SIG-M5 treated with dmso at 0.1 percent for 504 hours (cell line): ENCODE data around the gene C5orf46.

Experiments used
- DNase-seq: peaks from one replicate; lab custom pipeline; 2025; ENCODE audit not compliant: unreplicated experiment; lab: John Stamatoyannopoulos, UW

Gene C5orf46

GRCh38 chr5:147859962-147860640, 46.2 kb downstream of the C5orf46 start:
- no peak for DNase-seq

- DNase-seq, result no peak
Observed at GRCh38 chr5:147858565-147858964, 47.8 kb downstream of the C5orf46 start.

DNA sequence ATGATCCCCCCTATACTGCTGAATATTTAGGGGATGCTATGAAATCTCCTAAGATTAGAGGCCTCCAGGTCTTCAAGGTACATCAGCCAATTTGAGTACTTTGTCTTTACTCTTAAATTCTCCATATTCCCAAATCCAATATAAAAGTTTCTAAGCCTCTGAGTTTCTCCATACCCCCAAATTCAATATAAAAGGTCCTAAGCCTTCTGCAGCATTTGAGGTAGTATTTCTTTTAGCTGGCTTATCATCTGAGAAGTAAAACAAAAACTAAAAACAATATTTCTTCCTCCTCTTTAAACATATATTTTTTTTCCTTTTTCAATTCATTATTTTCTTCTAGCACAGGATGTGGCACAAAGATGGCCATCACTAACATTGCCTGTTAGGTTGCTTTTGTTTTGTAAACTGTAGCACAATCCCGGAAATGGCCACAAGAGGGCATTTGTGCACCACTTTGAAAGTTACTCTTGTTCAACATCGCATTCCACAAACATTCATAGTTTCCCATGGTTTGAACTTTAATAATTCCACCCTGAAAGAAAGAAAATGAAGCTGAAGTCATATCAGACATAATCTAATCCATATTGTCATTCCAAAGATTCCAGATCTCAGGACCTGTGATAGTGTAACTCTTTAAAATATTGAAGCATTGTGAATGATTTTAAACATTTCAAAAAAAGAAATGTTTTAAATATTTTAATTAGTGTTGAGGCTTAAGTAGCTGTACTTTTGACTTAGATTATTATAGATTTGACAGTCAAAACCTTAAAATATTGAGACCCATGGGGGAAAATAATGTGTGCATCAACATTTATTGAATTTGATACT, 48.8 kb downstream of the C5orf46 start:
- peak; percentile 23 for DNase-seq

DNA sequence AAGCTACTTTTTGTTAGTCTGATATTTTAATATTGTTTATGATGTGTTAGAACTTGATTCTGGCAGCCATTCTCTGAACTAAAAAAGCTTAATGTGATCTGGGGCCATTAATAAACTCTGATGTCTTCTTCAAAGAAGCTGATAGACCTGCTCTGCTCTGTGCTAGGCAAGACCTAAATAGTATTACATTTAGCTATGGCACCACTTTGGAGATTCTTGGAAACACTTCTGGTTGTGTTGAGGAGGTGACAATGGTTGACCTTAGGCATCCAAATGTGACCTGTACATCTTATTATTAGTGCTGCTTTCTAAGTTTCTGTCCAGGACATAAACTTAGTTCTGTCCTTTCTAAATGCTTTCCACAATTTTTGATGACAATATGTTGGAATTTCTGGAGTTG, 49.5 kb downstream of the C5orf46 start:
- no peak for DNase-seq

DNA sequence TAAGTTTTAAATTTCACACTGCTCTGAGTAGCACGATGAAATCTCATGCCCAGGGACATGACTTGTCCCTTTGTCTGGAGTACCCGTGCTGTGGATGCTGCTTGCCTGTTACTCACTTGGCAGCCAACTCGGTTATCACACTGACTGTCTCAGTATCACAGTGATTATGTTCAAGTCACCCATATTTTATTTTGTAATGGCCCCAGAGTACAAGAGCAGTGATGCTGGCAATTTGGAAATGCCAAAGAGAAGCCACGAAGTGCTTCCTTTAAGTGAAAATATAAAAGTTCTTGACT, 50.6 kb downstream of the C5orf46 start:
- no peak for DNase-seq

DNA sequence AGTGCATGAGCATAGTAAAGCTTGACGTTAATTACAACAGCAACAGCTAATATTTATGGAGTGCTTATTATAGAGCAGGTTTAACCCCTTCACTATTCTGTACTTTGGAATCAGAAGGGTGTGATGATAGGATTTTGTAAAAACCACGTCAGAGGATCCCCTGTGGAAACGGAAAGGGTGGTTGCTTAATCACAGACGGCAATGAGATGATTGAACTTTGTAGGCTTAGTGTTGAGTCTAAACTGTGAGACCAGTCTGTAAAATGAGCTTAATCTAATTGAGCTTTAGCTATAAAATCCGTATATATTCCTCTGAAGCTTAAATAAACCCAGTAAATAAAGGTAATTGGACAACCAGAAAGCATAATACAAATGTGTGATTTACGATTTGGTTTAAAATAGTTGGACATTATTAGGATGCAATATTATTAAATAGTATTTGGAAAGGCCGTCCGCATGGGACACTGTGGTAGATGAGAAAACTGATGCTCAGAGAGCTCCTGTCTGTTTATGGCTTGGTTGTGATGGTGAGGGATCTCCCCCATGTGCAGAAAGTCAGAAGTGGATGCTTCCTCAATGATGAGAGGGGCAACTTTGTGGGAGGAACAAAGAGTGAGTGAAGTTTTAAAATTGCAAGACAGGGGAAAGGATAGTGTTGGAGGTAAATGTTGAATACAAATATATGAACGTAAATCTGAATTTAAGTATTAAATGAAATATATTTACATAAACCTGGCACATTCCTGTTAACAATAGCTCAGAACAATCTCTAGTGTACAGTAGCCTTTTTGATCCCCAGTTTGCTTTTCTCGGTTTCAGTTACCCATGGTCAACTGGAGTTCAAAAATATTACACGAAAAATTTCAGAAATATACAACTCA, 51.2 kb downstream of the C5orf46 start:
- no peak for DNase-seq

- DNase-seq, result no peak
Observed at GRCh38 chr5:147854331-147854730, 52.0 kb downstream of the C5orf46 start.

- no peak for DNase-seq
Observed at GRCh38 chr5:147853372-147853987, 52.9 kb downstream of the C5orf46 start.

DNA sequence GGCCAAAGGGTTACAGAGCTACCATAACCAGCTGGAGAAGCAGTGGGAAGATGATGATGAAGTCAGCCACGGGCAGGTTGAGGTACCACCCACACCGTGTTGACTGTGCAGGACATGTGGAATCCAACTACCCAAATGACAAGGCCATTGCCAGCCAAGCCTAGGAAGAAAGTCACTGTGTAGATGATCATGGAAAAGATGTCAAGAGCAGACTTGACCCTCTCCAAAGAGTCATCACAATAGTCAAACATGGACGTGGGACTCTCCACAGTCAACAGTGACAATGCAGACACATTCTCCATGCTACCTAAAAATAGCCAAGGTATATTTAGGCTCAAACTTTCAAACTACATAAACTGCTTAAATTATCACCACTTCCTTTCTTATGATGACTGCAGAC, 54.0 kb downstream of the C5orf46 start:
- no peak for DNase-seq

- no peak for DNase-seq
Observed at GRCh38 chr5:147851578-147851977, 54.8 kb downstream of the C5orf46 start.

GRCh38 chr5:147849226-147849625, 57.1 kb downstream of the C5orf46 start:
- no peak for DNase-seq

DNA sequence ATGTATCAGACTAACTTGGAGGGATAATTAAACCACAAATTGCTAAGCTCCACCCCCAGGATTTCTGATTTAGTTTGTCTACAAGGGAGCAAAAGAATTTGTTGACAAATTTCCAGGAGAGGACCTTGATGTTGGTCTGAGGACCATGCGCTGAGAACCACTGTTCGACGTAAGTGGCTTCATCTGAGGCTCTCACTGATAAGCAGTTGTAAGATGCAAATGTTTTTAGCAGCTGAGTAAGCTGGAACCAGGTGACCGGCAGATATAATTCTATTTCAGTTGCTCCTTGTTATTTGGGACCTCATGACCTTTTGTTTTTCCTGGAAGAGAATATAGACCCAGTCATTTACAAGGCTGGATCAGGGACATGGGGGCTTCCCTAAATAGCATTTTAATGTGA, 60.7 kb downstream of the C5orf46 start:
- DNase-seq, result no peak

DNA sequence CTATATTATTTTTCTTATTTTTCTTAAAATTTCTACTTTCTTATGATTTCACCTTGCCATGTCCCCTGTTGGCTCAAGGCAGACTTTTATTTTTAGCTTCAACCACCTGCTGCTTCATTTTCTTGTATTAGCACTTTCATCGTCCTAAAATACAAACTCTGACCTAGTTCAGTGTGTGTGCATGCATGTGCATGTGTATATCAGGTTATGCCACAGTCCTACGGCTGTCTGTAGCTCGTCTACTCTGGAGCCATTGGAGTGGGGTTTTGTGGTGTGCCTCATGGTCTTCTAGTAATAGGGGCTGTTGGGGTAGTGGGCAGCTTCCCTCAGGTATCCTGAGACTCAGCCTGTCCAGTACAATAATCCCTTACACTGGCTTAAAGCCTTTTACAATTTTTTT, 61.5 kb downstream of the C5orf46 start:
- DNase-seq, result no peak

DNA sequence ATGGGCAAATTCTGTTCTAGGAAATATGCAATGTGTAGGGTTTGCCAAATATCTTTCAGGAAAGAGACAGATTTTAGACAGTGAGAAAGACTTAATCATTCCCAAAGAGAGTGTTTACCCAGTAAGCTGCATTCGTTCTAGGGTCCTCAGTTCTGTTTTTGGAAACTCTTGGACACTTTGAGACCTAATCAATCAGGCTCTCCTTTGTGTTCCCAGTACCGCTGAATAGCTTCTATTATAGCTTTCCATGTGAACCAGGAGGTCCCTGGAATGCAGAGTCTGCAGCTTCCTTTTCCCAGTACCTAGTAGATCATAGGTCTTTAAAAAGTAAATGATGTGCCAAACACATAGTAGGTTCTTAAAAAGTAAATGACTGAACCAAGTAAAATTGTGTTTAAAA, 63.5 kb downstream of the C5orf46 start:
- DNase-seq, result no peak
